GM12873 (cell line): ENCODE measurements around the gene BABAM2.

ENCODE experiments used
- CTCF ChIP-seq: IDR thresholded peaks from 2 replicates; pipeline ENCODE4 v1.5.1; 2012; ENCODE audit warnings: low read depth, mild to moderate bottlenecking, moderate library complexity, low read length, control low read depth; ENCODE audit not compliant: insufficient read depth; ENCODE audit errors: missing control alignments

Gene BABAM2

GRCh38 chr2:28320371-28320770, 429.8 kb downstream of the BABAM2 start:
- no peak for TF ChIP-seq CTCF

- no peak for TF ChIP-seq CTCF
Measured at GRCh38 chr2:28321426-28321825, 430.9 kb downstream of the BABAM2 start.

- TF ChIP-seq CTCF, result no peak
Measured at GRCh38 chr2:28322051-28322450, 431.5 kb downstream of the BABAM2 start.

GRCh38 chr2:28322456-28322855, 431.9 kb downstream of the BABAM2 start:
- TF ChIP-seq CTCF, result no peak

- no peak for TF ChIP-seq CTCF
Measured at GRCh38 chr2:28322981-28323396, 432.5 kb downstream of the BABAM2 start.

- no peak for TF ChIP-seq CTCF
Measured at GRCh38 chr2:28325173-28325566, 434.6 kb downstream of the BABAM2 start.

GRCh38 chr2:28325567-28326468, 435.3 kb downstream of the BABAM2 start:
- TF ChIP-seq CTCF, result no peak
